ENCODE data around the gene VWA2. TPM values are rescaled to one million over a fixed set of nuclear protein-coding genes. Genes with fewer than 3 reads are reported as not detected.

Gene VWA2
- total and polyA plus RNA-seq, 2 donors (not counting 3 experiments of a cell fraction or from before 2014, with no cell fraction given), result not detected

DNA sequence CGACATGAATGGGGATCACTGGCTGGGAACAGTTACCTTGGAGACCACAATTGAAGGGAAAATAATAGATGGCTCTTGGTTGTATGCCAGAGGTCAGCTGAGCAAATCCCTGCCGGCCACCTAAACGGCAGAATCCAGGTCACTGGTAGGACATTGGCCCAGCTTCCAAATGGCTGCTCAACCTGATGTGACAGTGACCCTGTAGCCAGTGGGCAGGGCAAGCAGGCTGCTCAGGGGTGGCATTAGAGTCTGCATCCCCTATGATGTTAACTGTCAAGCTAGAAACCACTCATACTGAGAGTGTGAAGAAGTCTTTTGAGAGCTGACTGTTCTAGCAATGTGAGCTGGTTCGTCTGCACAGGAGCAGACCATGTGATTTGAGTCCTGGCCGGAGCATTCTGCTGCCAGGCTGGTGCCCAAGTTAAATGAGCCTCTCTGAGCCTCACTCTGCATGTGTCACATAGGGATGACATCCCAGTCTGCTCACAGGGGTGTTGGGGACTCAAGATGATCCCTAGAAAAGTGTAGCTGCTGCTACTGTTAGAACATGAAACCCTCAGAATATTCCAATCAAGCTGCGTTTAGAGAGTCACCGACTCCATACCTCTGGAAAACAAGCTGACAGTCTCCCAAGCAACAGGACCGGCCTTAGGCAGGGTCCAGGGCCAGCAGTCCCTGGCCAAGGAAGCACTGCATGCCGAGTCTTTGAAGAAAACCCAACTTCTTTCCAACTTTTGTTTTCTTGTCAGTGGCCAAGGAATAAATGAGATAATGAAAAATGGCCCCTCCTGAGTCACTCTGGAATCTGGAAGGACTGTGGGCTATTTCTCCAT, 69.7 kb downstream of the VWA2 start:
- no peaks in the 10 kb centered on the region for H3K9me1 ChIP-seq (replicated peaks; ENCODE audit: control insufficient read depth, extremely low read depth, insufficient read depth, low read length)
- H3K79me2 ChIP-seq (ENCODE audit: control insufficient read depth, insufficient read depth, low read length), result no peaks in the 10 kb centered on the region
- no peak overlapping the region for H3K27ac ChIP-seq (ENCODE audit: insufficient read depth, low read depth, low read length)
- H3K4me3 ChIP-seq (replicated peaks in 1 of 3; ENCODE audit: insufficient read depth in 1 of 3, low read depth in 1 of 3, low read length in 3 of 3), result no peak overlapping the region
- ChIA-PET POLR2A (no interaction called here), CTCF (interaction anchor here (0.8 to 1.1 kb wide), 4 partner anchors 150 to 478 kb away, joined by 3 to 6 read pairs (median 3); no protein-coding TSS in a partner anchor)
- H3K4me1 ChIP-seq (ENCODE audit: control insufficient read depth, extremely low read depth, insufficient read depth, low read length), result peaks cover 8% of the 10 kb centered on the region
- H3K27me3 ChIP-seq (ENCODE audit: control insufficient read depth in 2 of 2, insufficient read depth in 2 of 2, low read length in 2 of 2), result peaks cover 2 to 5% of the 10 kb centered on the region in 2 experiments
- no TSS peak for BruUV-seq (replicated peaks)
- no peaks in the 10 kb centered on the region for H4K20me1 ChIP-seq (replicated peaks; ENCODE audit: control insufficient read depth, extremely low read depth, insufficient read depth, low read length)
- no peaks in the 10 kb centered on the region for H3K36me3 ChIP-seq (ENCODE audit: control insufficient read depth in 2 of 2, extremely low read depth in 1 of 2, insufficient read depth in 2 of 2, low read length in 2 of 2)
- TF ChIP-seq JUN (IDR thresholded peaks at IDR 0.05; ENCODE audit: borderline replicate concordance, insufficient read depth, insufficient read length, low read depth), result no peak
- TF ChIP-seq, protein P1, sequence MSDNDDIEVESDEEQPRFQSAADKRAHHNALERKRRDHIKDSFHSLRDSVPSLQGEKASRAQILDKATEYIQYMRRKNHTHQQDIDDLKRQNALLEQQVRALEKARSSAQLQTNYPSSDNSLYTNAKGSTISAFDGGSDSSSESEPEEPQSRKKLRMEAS (IDR thresholded peaks at IDR 0.05; ENCODE audit: insufficient read depth, insufficient read length), result no peak
- no peak for TF ChIP-seq EZH2 (IDR thresholded peaks at IDR 0.05; ENCODE audit: borderline replicate concordance, low read depth, low read length, severe bottlenecking)
- TF ChIP-seq MYC (IDR thresholded peaks at IDR 0.05; ENCODE audit: low read depth, low read length), result no peak
- TF ChIP-seq, protein P2, sequence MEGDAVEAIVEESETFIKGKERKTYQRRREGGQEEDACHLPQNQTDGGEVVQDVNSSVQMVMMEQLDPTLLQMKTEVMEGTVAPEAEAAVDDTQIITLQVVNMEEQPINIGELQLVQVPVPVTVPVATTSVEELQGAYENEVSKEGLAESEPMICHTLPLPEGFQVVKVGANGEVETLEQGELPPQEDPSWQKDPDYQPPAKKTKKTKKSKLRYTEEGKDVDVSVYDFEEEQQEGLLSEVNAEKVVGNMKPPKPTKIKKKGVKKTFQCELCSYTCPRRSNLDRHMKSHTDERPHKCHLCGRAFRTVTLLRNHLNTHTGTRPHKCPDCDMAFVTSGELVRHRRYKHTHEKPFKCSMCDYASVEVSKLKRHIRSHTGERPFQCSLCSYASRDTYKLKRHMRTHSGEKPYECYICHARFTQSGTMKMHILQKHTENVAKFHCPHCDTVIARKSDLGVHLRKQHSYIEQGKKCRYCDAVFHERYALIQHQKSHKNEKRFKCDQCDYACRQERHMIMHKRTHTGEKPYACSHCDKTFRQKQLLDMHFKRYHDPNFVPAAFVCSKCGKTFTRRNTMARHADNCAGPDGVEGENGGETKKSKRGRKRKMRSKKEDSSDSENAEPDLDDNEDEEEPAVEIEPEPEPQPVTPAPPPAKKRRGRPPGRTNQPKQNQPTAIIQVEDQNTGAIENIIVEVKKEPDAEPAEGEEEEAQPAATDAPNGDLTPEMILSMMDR (IDR thresholded peaks at IDR 0.05; ENCODE audit: extremely low read depth in 1 of 2, insufficient read depth in 1 of 2, low read depth in 1 of 2, low read length in 2 of 2), result no peak
- no peaks in the 10 kb centered on the region for H3K9me3 ChIP-seq (replicated peaks; ENCODE audit: control insufficient read depth, insufficient read depth, low read length)
- DNase-seq (ENCODE audit: low read depth, low spot score) (no peak), FAIRE-seq (no peak)
- H3K9ac ChIP-seq (replicated peaks; ENCODE audit: extremely low read depth, insufficient read depth, low read length), result no peak overlapping the region
- dilution Hi-C loops (cut with MboI; ENCODE audit: extremely low pct_ligation_motif_present, low sequenced_read_pairs), result no loop called here
- intact Hi-C loops (cut with micrococcal nuclease), result no loop called here
- H2AFZ ChIP-seq (ENCODE audit: low read depth, low read length), result no peak overlapping the region
- H3K4me2 ChIP-seq (ENCODE audit: insufficient read depth, low read length), result no peak overlapping the region
